ENCODE data around the gene FBN1.

The FBN1 gene

DNA sequence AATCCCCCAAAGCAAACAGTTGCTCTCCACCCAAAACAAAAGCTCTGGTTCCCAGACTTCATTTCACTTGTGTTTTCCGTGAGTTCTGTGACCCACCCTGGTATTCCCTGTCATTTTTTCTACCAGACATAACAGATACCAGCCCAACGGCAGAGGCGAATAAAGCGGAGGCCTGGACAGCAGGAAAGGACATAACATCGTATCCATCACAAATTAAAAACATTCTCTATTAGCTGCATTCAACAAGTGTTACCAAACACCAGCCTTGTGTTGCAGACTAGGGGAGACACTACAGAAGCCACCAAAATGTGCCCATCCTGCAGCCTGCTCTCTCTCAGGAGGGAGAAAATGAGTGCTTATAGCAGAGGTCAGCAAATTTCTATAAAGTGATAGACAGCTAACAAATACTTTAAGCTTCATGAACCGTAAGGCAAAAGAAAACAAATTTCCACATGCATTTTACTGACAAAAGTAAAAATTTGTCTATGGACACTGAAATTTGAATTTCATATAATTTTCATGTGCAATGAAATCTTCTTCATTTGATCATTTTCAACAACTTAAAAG, 7.1 kb upstream of the FBN1 start:
- no peak for DNase-seq (ENCODE audit: low read depth in 2 of 2)

DNA sequence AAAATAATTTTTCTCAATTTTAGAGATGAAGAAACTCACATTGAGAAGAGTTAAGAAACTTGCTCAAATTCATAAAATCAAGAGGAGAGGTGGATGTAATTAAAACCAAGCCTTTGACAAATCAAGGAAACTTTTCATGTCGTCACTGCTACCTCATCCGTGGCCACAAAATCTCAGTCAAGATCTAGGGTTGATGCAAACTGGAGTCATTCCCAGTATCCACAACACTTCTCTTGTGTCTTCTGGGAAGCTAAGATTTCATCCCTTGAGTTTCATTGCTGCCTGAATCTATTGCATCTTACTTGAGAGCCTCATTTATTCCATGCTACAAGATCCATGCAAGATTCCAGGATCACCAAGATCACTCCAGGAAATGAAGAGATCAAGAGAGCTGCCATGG, 5.4 kb upstream of the FBN1 start:
- DNase-seq (ENCODE audit: low read depth in 2 of 2) = no peak

GRCh38 chr15:48647962-48648361, 2.5 kb upstream of the FBN1 start:
- no peak for DNase-seq (ENCODE audit: low read depth in 2 of 2)

DNA sequence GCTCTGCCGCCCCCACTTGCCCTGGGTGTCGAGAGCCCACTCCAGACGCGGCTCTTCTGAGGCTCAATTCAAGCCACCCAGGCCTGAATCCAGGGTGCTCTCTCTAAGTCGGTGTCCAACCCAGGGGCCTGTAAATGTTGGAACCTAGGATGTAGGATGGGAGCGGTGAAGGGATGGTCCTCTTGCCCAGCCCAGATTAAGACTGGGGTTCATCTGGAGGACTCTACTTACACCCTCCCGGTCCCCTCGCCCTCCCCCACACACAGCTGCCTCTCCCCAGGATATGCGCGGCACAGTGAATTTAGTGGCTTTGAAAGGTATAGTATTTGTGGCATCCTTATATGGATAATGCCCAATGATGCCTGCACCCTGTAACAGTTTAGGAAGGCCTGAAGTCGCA, 822 bp upstream of the FBN1 start:
- DNase-seq (ENCODE audit: low read depth in 2 of 2) = no peak

GRCh38 chr15:48644827-48645557, 517 bp downstream of the FBN1 start:
- DNase-seq (ENCODE audit: low read depth in 2 of 2) = no peak

DNA sequence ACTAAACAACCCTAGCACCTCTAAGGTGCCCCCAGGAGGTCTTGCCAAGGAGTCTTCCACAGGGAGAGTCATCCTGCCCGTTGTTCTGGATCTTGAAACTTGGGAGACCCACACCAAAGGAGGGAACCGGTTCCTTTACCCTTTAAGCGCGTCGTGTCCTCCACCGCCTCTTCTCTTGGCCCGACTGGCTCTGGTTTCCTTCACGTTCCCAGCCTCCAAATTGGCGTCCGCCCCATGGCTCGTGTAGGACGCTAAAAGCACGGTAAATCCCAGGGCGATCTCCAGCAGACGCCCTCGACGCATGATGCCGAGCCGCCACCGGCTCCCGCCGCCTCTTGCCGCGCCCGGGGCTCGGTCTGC, 1.1 kb downstream of the FBN1 start:
- no peak for DNase-seq (ENCODE audit: low read depth in 2 of 2)

DNA sequence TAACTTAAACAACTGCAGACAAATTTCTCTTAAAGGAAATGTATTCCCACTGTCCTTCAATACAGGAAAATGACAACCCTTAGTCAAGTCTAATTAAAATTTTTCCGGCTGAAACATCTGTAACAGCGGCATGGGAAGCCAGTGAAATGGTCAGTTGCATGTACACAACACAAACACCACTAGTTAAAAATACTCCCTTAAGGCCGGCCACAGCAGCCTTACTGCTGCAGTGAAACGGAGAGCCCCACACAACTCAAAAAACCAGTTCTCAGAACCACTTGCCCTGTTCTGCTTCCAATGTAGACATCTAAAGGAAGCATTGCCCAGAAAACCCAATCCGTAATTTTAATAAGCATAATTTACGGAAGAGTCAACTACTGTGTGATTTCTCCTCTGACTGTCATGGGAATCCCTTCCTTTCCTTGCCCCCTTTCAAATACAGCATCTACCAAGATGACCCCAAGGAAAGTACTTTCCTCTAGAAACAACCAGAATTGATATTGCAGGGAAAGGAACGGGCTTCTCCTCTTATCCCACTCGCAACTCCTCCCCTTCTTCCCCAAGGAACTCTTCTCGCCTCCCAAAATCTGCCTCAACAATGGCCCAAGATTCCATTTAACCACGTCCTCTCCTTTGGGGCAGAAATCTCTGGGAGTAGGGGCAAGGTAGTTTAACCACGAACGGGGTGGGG, 1.6 kb downstream of the FBN1 start:
- DNase-seq (ENCODE audit: low read depth in 2 of 2) = no peak

GRCh38 chr15:48643206-48643605, 2.3 kb downstream of the FBN1 start:
- no peak for DNase-seq (ENCODE audit: low read depth in 2 of 2)

DNA sequence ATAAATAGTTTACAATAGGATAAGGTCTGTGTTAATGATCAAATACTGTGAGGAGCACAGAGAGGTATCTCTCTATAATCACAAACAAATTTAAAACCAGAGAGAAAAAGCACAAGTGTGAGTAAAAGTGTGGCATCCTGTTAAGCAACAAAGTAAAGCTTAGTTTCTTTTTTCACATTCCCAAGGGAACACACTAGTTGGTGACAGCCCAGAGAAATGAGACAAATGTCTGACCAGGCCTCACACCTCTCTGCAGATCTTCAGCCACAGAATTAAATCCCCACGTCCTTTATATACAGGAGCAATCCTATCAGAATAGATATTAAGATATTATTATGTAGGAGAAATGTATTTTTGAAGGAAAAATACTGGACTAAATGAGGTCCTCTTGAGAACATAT, 2.7 kb downstream of the FBN1 start:
- no peak for DNase-seq (ENCODE audit: low read depth in 2 of 2)

- no peak for DNase-seq (ENCODE audit: low read depth in 2 of 2)
Measured at GRCh38 chr15:48641416-48641815, 4.1 kb downstream of the FBN1 start.

DNA sequence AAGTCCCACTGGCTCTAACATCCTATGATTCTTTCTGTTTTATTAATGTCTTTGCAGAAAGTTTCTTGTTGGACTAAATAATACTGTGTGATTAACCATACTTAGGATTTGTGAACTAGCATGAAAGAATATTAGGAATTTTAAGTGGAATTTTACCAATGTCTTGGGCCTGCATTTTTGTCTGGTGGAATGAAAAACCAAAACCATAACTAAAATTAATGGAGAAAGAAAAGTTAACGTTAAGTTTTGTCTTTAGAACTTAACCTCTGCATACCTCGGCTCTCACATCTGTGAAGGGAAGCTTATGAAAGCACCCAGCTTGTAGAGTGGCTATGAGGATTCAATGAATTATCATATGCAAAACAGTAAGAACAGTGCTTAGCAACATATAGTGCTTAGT, 6.5 kb downstream of the FBN1 start:
- DNase-seq (ENCODE audit: low read depth in 2 of 2) = no peak

DNA sequence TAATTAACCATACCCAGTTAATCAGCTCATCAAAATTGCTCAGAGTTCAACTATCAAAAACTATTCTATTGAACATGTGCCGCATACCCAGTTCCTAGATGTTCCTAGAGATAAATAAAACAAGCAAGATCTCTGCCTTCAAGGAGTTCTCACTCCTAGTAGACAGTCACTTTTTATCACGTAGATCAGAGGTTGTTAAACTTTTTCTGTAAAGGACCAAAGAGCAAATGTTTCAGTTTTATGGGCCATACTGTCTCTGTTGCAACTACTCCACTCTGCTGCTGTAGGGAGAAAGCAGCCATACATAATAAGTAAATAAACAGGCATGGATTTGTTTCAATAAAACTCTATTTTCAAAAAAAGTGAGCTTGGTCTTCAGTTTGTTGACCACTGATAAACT, 7.9 kb downstream of the FBN1 start:
- no peak for DNase-seq (ENCODE audit: low read depth in 2 of 2)

DNA sequence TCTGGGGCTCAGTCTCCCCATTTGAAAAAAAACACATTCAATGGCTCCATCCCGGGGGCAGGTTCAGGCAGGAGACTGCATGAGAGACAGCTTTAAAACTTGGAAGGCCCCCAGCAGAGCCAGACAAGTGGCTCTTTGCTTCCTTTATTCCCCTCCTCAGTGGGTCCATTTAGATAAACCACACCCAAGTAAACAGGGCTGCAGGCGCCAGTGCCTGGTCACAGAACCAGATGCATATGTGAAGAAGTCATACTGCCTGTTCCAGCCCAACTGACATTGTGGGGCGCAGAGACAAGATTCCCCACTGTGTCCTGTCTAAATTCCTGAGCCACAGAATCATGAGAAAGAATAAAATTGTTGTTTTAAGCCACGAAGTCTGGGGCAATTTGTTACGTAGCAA, 9.0 kb downstream of the FBN1 start:
- no peak for DNase-seq (ENCODE audit: low read depth in 2 of 2)

- no peak for DNase-seq (ENCODE audit: low read depth in 2 of 2)
Measured at GRCh38 chr15:48634893-48635292, 10.6 kb downstream of the FBN1 start.

GRCh38 chr15:48634096-48634495, 11.4 kb downstream of the FBN1 start:
- no peak for DNase-seq (ENCODE audit: low read depth in 2 of 2)

- no peak for DNase-seq (ENCODE audit: low read depth in 2 of 2)
Measured at GRCh38 chr15:48632651-48633050, 12.9 kb downstream of the FBN1 start.

- no peak for DNase-seq (ENCODE audit: low read depth in 2 of 2)
Measured at GRCh38 chr15:48631176-48631770, 14.2 kb downstream of the FBN1 start.

DNA sequence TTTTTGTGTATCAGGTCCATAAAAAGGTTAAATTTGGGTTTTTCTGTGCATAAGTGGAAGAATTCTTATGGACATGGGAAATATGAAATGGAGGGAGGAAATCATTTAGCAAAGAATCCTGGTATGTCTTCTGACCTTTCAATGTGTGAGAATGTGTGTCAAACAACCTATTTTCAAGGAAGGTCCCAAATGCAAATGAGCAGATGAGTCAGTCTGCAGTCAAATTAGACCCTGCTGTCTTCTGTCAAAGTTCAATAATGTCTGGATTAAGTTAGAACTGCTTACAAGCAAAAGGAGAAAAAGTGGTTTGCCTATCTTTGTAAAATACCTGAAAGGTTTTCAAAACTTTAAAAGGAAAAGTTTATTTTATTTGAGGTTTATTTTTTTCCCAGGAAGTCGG, 15.3 kb downstream of the FBN1 start:
- no peak for DNase-seq (ENCODE audit: low read depth in 2 of 2)

GRCh38 chr15:48628832-48629231, 16.7 kb downstream of the FBN1 start:
- no peak for DNase-seq (ENCODE audit: low read depth in 2 of 2)

DNA sequence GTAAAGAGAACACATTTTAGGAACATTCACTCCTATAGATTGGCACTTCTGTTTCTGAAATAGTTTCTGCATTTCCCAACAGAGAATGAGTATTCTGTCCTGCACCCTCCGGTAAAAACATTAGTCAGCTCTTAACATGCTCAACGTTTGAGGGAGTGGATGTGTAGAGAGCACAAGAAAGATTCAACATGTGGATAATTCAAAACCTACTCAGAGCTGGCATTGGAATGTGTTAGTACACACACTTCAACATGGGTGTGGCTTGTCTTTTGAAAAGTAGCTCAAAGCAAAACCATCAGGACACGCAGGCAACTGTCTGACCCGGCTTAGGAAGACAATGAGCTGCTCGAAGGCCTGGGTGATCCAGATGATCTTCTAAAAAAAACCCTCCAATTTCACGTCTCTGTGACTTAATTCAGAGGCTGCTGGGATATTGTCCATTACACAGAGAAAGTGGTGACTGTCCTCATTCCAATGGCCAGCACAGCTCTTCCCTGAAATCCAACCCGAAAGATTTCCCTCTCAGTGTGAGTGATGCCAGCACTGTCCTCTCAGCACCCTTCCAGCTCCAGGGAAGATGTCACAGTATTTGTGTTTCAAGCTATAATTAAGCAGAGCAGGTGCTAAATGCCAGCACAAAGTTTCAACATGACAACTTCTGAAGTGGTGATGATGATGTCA, 18.1 kb downstream of the FBN1 start:
- no peak for DNase-seq (ENCODE audit: low read depth in 2 of 2)

GRCh38 chr15:48625126-48625525, 20.4 kb downstream of the FBN1 start:
- DNase-seq (ENCODE audit: low read depth in 2 of 2) = no peak

DNA sequence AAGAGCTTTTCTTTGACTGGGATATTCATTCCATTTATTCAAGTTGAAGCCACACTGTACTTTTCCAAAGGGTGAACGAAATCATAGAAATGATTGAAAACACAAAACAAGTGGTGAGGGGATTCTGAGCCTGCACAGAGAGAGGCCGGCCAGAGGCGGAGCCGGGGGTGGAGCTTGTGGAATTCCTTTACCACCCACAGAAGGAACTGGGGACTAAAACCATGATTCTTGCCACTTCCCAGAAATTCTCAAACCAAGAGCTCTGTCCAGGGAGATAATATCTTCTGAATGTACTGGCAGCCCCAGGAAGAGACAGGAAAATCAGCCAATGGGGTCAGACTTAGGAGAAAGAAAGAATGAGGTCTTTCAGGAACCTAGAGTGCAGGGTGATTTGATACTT, 20.8 kb downstream of the FBN1 start:
- no peak for DNase-seq (ENCODE audit: low read depth in 2 of 2)

Data from stimulated activated CD4-positive, alpha-beta T cell treated with anti-CD3 and anti-CD28 coated beads, Interleukin-1b, Interleukin-23, amount 100 ng/mL, for 1 hour (primary cell).